NB4 (cell line): ENCODE results near the gene ATP10A.

Experiments used
- CTCF ChIP-seq: IDR thresholded peaks from one replicate; pipeline ENCODE4 v1.5.1; 2012; ENCODE audit warnings: low read depth, low read length
- MAX ChIP-seq: IDR thresholded peaks from 2 replicates; pipeline ENCODE4 v1.6.1; 2011; ENCODE audit warnings: low read depth, low read length
- MYC ChIP-seq: IDR thresholded peaks from 2 replicates; pipeline ENCODE4 v1.6.1; 2011; ENCODE audit warnings: low read depth, low read length
- POLR2A ChIP-seq: IDR thresholded peaks from 2 replicates; pipeline ENCODE4 v1.6.1; 2011; ENCODE audit warnings: mild to moderate bottlenecking; ENCODE audit not compliant: insufficient read length; ENCODE audit errors: extremely low read depth

- TF ChIP-seq CTCF (no peak), POLR2A (no peak), MYC (no peak), MAX (no peak)
Observed at GRCh38 chr15:25687276-25687675, 175.9 kb downstream of the ATP10A start.
